ENCODE data around the gene LRCOL1.

Gene LRCOL1

DNA sequence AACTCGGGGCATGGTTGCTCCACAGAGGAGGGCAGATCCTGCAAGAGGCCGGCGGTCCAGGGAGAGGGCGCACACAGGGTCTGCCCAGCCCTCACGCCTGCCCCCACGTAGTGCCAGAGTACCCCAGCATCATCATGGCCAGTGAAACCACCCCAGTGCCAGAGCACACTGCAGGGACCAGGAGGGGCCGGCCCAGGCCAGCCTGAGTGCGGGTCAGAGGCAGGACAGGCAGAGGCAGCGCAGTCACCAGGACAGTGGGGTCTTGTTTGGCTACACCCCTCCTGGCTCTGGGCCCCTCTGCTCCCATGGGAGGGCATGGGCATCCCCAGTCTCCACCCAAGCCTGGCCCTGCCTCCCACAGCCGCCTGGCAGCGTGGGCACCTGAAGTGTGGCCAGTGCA lies 34.7 kb downstream of the LRCOL1 start:
- ChIA-PET POLR2A (no interaction called here), CTCF (no interaction called here)
- no peaks in the 10 kb centered on the region for H3K27me3 ChIP-seq (replicated peaks in 2 of 5; ENCODE audit: control insufficient read depth in 4 of 5, insufficient read depth in 5 of 5, low read length in 4 of 5)
- DNase-seq, result no peak
- no peak overlapping the region for H3K27ac ChIP-seq (ENCODE audit: insufficient read depth in 1 of 2, low read depth in 1 of 2, low read length in 2 of 2, poor library complexity in 1 of 2, severe bottlenecking in 2 of 2)
- H3K4me3 ChIP-seq (ENCODE audit: control insufficient read depth in 1 of 7, extremely low read depth in 1 of 7, insufficient read depth in 4 of 7, low read depth in 2 of 7, low read length in 6 of 7), result no peak overlapping the region
- no peaks in the 10 kb centered on the region for H3K4me1 ChIP-seq (ENCODE audit: control extremely low read depth in 1 of 4, control insufficient read depth in 4 of 4, insufficient read depth in 4 of 4, low read length in 3 of 4)
- H3K36me3 ChIP-seq (ENCODE audit: control insufficient read depth in 4 of 4, insufficient read depth in 4 of 4, low read length in 3 of 4), result peaks cover 0 to 87% (median 61%) of the 10 kb centered on the region in 4 experiments
- no peaks in the 10 kb centered on the region for H3K9me3 ChIP-seq (ENCODE audit: control extremely low read depth in 1 of 5, control insufficient read depth in 4 of 5, insufficient read depth in 2 of 5, low read depth in 1 of 5, low read length in 4 of 5)
- WGBS (ENCODE audit: insufficient coverage), result 92% methylated on average over 10 of the region's 11 CpGs

- 98% methylated on average over 37 of the region's 39 CpGs for WGBS (ENCODE audit: insufficient coverage)
- Histone ChIP-seq H3K9me3 (ENCODE audit: control extremely low read depth in 1 of 5, control insufficient read depth in 4 of 5, insufficient read depth in 2 of 5, low read depth in 1 of 5, low read length in 4 of 5) (no peaks in the 10 kb centered on the region), H3K36me3 (ENCODE audit: control insufficient read depth in 4 of 4, insufficient read depth in 4 of 4, low read length in 3 of 4) (peaks cover 0 to 90% (median 63%) of the 10 kb centered on the region in 4 experiments), H3K27me3 (replicated peaks in 2 of 5; ENCODE audit: control insufficient read depth in 4 of 5, insufficient read depth in 5 of 5, low read length in 4 of 5) (no peaks in the 10 kb centered on the region), H3K4me1 (ENCODE audit: control extremely low read depth in 1 of 4, control insufficient read depth in 4 of 4, insufficient read depth in 4 of 4, low read length in 3 of 4) (no peaks in the 10 kb centered on the region), H3K4me3 (ENCODE audit: control insufficient read depth in 1 of 7, extremely low read depth in 1 of 7, insufficient read depth in 4 of 7, low read depth in 2 of 7, low read length in 6 of 7) (no peak overlapping the region), H3K27ac (ENCODE audit: insufficient read depth in 1 of 2, low read depth in 1 of 2, low read length in 2 of 2, poor library complexity in 1 of 2, severe bottlenecking in 2 of 2) (no peak overlapping the region)
- DNase-seq, result no peak
- POLR2A ChIA-PET, result no interaction called here
- CTCF ChIA-PET, result interaction anchor here (0.7 kb wide), 1 partner anchor 13 kb away, joined by 3 read pairs; no protein-coding TSS in a partner anchor
Measured at GRCh38 chr12:132574271-132574996, 35.9 kb downstream of the LRCOL1 start.

- no peak overlapping the region for H3K4me3 ChIP-seq (ENCODE audit: control insufficient read depth in 1 of 7, extremely low read depth in 1 of 7, insufficient read depth in 4 of 7, low read depth in 2 of 7, low read length in 6 of 7)
- ChIA-PET POLR2A (no interaction called here), CTCF (no interaction called here)
- no peaks in the 10 kb centered on the region for H3K9me3 ChIP-seq (ENCODE audit: control extremely low read depth in 1 of 5, control insufficient read depth in 4 of 5, insufficient read depth in 2 of 5, low read depth in 1 of 5, low read length in 4 of 5)
- no peak overlapping the region for H3K27ac ChIP-seq (ENCODE audit: insufficient read depth in 1 of 2, low read depth in 1 of 2, low read length in 2 of 2, poor library complexity in 1 of 2, severe bottlenecking in 2 of 2)
- no peak for DNase-seq
- H3K4me1 ChIP-seq (ENCODE audit: control extremely low read depth in 1 of 4, control insufficient read depth in 4 of 4, insufficient read depth in 4 of 4, low read length in 3 of 4), result no peaks in the 10 kb centered on the region
- peaks cover 0 to 91% (median 60%) of the 10 kb centered on the region in 4 experiments for H3K36me3 ChIP-seq (ENCODE audit: control insufficient read depth in 4 of 4, insufficient read depth in 4 of 4, low read length in 3 of 4)
- 97% methylated on average over 32 of the region's 36 CpGs for WGBS (ENCODE audit: insufficient coverage)
- H3K27me3 ChIP-seq (replicated peaks in 2 of 5; ENCODE audit: control insufficient read depth in 4 of 5, insufficient read depth in 5 of 5, low read length in 4 of 5), result no peaks in the 10 kb centered on the region
Measured at GRCh38 chr12:132572801-132573760, 37.3 kb downstream of the LRCOL1 start.

- no peak overlapping the region for H3K27ac ChIP-seq (ENCODE audit: insufficient read depth in 1 of 2, low read depth in 1 of 2, low read length in 2 of 2, poor library complexity in 1 of 2, severe bottlenecking in 2 of 2)
- POLR2A ChIA-PET, result no interaction called here
- WGBS (ENCODE audit: insufficient coverage), result 96% methylated on average over 24 of the region's 26 CpGs
- peaks cover 0 to 91% (median 58%) of the 10 kb centered on the region in 4 experiments for H3K36me3 ChIP-seq (ENCODE audit: control insufficient read depth in 4 of 4, insufficient read depth in 4 of 4, low read length in 3 of 4)
- H3K4me1 ChIP-seq (ENCODE audit: control extremely low read depth in 1 of 4, control insufficient read depth in 4 of 4, insufficient read depth in 4 of 4, low read length in 3 of 4), result no peaks in the 10 kb centered on the region
- CTCF ChIA-PET, result no interaction called here
- H3K9me3 ChIP-seq (ENCODE audit: control extremely low read depth in 1 of 5, control insufficient read depth in 4 of 5, insufficient read depth in 2 of 5, low read depth in 1 of 5, low read length in 4 of 5), result no peaks in the 10 kb centered on the region
- no peak for DNase-seq
- no peaks in the 10 kb centered on the region for H3K27me3 ChIP-seq (replicated peaks in 2 of 5; ENCODE audit: control insufficient read depth in 4 of 5, insufficient read depth in 5 of 5, low read length in 4 of 5)
- H3K4me3 ChIP-seq (ENCODE audit: control insufficient read depth in 1 of 7, extremely low read depth in 1 of 7, insufficient read depth in 4 of 7, low read depth in 2 of 7, low read length in 6 of 7), result no peak overlapping the region
Measured at GRCh38 chr12:132572106-132572505, 38.3 kb downstream of the LRCOL1 start.

- DNase-seq, result no peak
- Histone ChIP-seq H3K27ac (ENCODE audit: insufficient read depth in 1 of 2, low read depth in 1 of 2, low read length in 2 of 2, poor library complexity in 1 of 2, severe bottlenecking in 2 of 2) (no peak overlapping the region), H3K27me3 (replicated peaks in 2 of 5; ENCODE audit: control insufficient read depth in 4 of 5, insufficient read depth in 5 of 5, low read length in 4 of 5) (no peaks in the 10 kb centered on the region), H3K9me3 (ENCODE audit: control extremely low read depth in 1 of 5, control insufficient read depth in 4 of 5, insufficient read depth in 2 of 5, low read depth in 1 of 5, low read length in 4 of 5) (no peaks in the 10 kb centered on the region), H3K4me1 (ENCODE audit: control extremely low read depth in 1 of 4, control insufficient read depth in 4 of 4, insufficient read depth in 4 of 4, low read length in 3 of 4) (no peaks in the 10 kb centered on the region), H3K36me3 (ENCODE audit: control insufficient read depth in 4 of 4, insufficient read depth in 4 of 4, low read length in 3 of 4) (peaks cover 0 to 91% (median 58%) of the 10 kb centered on the region in 4 experiments), H3K4me3 (ENCODE audit: control insufficient read depth in 1 of 7, extremely low read depth in 1 of 7, insufficient read depth in 4 of 7, low read depth in 2 of 7, low read length in 6 of 7) (no peak overlapping the region)
- 98% methylated on average over 20 of the region's 20 CpGs for WGBS (ENCODE audit: insufficient coverage)
- ChIA-PET CTCF (no interaction called here), POLR2A (no interaction called here)
Measured at GRCh38 chr12:132571598-132571997, 38.8 kb downstream of the LRCOL1 start.

- Histone ChIP-seq H3K36me3 (ENCODE audit: control insufficient read depth in 4 of 4, insufficient read depth in 4 of 4, low read length in 3 of 4) (peaks cover 0 to 91% (median 58%) of the 10 kb centered on the region in 4 experiments), H3K4me1 (ENCODE audit: control extremely low read depth in 1 of 4, control insufficient read depth in 4 of 4, insufficient read depth in 4 of 4, low read length in 3 of 4) (no peaks in the 10 kb centered on the region), H3K27me3 (replicated peaks in 2 of 5; ENCODE audit: control insufficient read depth in 4 of 5, insufficient read depth in 5 of 5, low read length in 4 of 5) (no peaks in the 10 kb centered on the region), H3K9me3 (ENCODE audit: control extremely low read depth in 1 of 5, control insufficient read depth in 4 of 5, insufficient read depth in 2 of 5, low read depth in 1 of 5, low read length in 4 of 5) (no peaks in the 10 kb centered on the region), H3K4me3 (ENCODE audit: control insufficient read depth in 1 of 7, extremely low read depth in 1 of 7, insufficient read depth in 4 of 7, low read depth in 2 of 7, low read length in 6 of 7) (no peak overlapping the region), H3K27ac (ENCODE audit: insufficient read depth in 1 of 2, low read depth in 1 of 2, low read length in 2 of 2, poor library complexity in 1 of 2, severe bottlenecking in 2 of 2) (no peak overlapping the region)
- WGBS (ENCODE audit: insufficient coverage), result 97% methylated on average over 19 of the region's 27 CpGs
- peak in 2 of 3 donors; percentile 11 to 26 for DNase-seq
- ChIA-PET CTCF (no interaction called here), POLR2A (no interaction called here)
Measured at GRCh38 chr12:132571051-132571450, 39.3 kb downstream of the LRCOL1 start.

DNA sequence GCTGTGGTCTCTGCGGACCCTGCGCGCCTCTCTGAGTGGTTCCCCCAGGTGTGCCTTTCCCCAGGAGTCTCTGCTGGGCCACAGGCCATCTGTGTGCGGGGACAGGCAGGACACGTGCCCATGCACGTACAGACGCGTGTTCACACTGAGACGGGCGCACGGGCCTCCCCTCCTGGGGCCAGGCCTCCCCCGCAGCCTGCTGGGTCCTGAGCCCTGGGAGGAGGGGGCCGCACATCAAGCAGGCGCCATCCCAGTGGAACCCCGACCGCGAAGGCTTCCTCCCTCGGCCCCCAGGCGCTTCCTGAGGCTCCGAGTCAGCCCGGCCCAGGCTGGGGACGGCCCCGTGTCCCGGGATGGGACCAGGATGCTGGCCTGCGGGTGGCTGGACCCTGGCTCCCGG lies 39.7 kb downstream of the LRCOL1 start:
- Histone ChIP-seq H3K4me3 (ENCODE audit: control insufficient read depth in 1 of 7, extremely low read depth in 1 of 7, insufficient read depth in 4 of 7, low read depth in 2 of 7, low read length in 6 of 7) (no peak overlapping the region), H3K27ac (ENCODE audit: insufficient read depth in 1 of 2, low read depth in 1 of 2, low read length in 2 of 2, poor library complexity in 1 of 2, severe bottlenecking in 2 of 2) (no peak overlapping the region), H3K27me3 (replicated peaks in 2 of 5; ENCODE audit: control insufficient read depth in 4 of 5, insufficient read depth in 5 of 5, low read length in 4 of 5) (no peaks in the 10 kb centered on the region), H3K9me3 (ENCODE audit: control extremely low read depth in 1 of 5, control insufficient read depth in 4 of 5, insufficient read depth in 2 of 5, low read depth in 1 of 5, low read length in 4 of 5) (no peaks in the 10 kb centered on the region), H3K36me3 (ENCODE audit: control insufficient read depth in 4 of 4, insufficient read depth in 4 of 4, low read length in 3 of 4) (peaks cover 0 to 91% (median 59%) of the 10 kb centered on the region in 4 experiments), H3K4me1 (ENCODE audit: control extremely low read depth in 1 of 4, control insufficient read depth in 4 of 4, insufficient read depth in 4 of 4, low read length in 3 of 4) (no peaks in the 10 kb centered on the region)
- DNase-seq, result no peak
- 97% methylated on average over 26 of the region's 26 CpGs for WGBS (ENCODE audit: insufficient coverage)
- CTCF ChIA-PET, result no interaction called here
- POLR2A ChIA-PET, result no interaction called here
